HL-60/S4 treated with retinoic acid at 250 ng/mL for 4 days and 3 days (cell line): Measurements from ENCODE around the gene SHLD3.
"Not testable (repeated sequence)": the region's sequence is repeated elsewhere in the genome, so short reads cannot be mapped to it uniquely, and the experiment has no call there.

Source experiments
- in situ Hi-C: fragments of 300-500 bp; cut with MboI; formaldehyde crosslinking; loops from 2 replicates; pipeline ENCODE4 v1.7.0; 2022; ENCODE audit warnings: low sequenced_read_pairs

The SHLD3 gene

GRCh38 chr5:65676056-65676455, 51.2 kb downstream of the SHLD3 start:
- in situ Hi-C loops, result not testable (repeated sequence)
